ENCODE measurements around the gene PAMR1.
A peak's percentile ranks its signal among the peaks of the same experiment; 100 is the strongest.

PAMR1 gene

GRCh38 chr11:35496416-35496815 is 29.0 kb downstream of the PAMR1 start:
- no peak for DNase-seq (ENCODE audit: low read depth in 2 of 2)

- DNase-seq (ENCODE audit: low read depth in 2 of 2) = no peak
These were observed 30.4 kb downstream of the PAMR1 start for GRCh38 chr11:35494957-35495490.

- no peak for DNase-seq (ENCODE audit: low read depth in 2 of 2)
These were observed 34.1 kb downstream of the PAMR1 start for GRCh38 chr11:35491231-35491871.

GRCh38 chr11:35488117-35488516 is 37.3 kb downstream of the PAMR1 start:
- no peak for DNase-seq (ENCODE audit: low read depth in 2 of 2)

DNA sequence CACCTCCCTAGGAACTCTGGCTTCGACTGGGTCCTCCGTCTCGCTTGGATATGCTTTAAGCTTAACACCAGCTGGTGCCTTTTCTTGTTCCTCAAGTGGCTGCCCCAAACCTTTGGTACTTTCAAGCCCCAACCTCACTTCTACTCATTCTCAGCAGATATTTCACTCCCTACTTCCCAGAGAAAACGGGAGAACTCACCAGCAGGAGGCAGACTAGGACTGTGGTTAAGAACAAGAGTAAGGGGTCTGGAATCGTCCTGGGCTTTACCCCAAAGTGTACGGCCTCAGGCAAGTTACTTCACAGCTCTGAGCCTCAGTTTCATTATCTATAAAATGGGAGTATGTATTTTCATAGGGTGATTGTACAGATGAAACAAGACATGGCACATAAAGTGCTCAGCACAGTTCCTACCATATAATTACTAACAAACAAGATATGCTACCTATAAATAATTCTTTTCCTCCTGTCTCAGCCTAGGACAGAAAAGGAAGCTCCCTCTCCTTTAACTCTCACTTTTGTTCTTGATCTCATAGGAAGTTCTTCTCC is 37.8 kb downstream of the PAMR1 start:
- DNase-seq (ENCODE audit: low read depth in 2 of 2) = no peak

- DNase-seq (ENCODE audit: low read depth in 2 of 2) = no peak
These were observed 38.5 kb downstream of the PAMR1 start for GRCh38 chr11:35486934-35487333.

DNA sequence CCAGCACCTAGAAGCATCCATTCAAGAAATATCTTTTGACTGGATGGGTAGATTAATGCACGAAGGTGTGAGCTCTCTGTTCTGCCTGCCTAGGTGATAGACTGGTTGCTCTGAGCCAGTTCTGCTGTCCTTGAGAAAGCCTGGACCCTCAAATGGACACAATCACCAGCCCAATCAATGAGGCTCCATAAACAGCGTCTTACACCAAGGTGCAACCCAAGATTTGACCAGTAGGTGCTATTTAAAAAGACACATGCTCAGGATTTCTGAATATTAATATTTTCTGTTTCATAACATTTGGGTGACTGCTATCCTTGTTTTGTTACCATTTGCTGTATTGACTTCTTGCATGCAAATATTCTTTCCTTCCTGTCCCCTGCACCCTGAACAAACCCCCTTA is 39.0 kb downstream of the PAMR1 start:
- DNase-seq (ENCODE audit: low read depth in 2 of 2) = no peak

DNA sequence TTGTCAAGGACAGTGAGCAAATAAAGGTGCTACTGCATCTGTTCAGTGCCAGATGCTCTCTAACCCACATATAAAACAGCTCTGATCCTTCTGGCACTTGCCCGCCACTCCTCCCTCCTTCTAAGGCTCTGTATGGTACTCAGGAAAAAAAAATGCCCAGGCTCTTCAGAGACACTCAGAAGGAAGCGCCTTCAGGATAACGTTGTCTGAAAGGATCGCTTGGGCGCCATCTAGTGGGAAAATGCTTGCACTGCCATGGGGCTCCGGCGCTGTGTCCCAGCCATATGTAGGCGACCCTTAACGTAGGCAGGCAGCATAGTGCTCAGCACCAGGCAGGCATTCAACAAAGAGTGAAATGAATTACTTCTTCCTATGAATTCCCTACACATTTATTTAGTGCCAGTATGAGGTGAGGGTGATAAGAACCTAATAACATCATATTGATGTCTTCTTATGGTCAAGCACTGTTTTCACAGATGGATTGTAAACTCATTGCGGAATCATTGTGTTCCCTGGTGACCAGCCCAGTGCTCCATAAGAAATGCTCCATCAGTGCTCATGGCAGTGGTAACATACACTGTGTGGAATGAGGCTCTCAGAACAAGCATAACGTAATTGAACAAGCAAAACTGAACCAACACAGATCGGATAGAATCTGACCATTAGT is 39.6 kb downstream of the PAMR1 start:
- peak; percentile 69 to 72 for DNase-seq (ENCODE audit: low read depth in 2 of 2)

DNA sequence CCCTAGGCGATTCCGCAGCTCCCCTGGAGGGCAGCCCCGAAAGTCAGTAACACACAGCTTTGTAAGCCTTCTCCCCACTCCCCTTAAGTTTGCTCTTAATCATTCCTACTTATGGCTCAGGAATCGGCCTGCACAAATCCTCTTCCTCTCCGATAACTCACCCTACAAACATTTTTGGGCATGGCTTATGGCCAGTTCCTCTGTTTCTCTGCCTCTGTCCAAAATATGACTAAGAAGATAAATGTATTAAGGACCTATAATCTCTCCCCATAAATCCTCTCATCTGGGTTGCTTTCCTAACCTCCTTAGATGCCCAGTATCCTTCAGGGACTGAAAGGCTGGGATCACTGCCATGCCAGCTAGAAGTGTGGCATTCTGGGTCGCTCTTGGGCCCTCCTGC is 41.0 kb downstream of the PAMR1 start:
- DNase-seq (ENCODE audit: low read depth in 2 of 2) = no peak

DNA sequence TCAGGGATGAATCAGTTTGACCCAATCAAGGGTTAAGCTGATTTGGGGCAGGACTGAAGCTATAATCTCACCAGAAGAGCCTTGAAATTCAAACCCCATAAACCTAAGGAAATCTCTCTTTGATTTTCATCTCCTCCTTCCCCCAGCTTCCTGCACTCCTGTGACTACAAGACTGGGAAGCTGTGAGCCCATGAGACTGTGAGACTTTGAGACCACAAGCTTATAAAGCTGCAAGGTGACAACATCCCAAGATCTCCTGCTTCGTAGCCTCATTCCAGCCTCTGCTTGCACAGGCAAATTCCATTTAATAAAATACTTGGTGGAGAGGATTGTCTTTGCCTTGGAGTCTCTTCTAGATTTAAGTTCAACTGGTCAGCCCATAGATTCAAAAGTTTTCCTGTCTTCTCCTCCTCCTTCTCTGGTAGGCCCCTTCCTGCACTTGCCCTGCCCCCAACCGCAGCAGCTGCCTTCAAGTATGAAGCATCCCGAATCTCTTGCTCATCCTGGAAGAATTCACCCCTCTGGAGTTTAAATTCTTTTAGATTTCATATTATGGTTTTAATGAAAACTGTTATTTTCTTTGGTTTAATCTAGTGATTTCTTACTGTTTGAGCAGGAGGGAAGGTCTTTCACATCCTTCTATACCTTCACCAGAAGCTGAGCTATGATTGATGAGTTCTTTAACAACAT is 42.1 kb downstream of the PAMR1 start:
- DNase-seq (ENCODE audit: low read depth in 2 of 2) = no peak

DNA sequence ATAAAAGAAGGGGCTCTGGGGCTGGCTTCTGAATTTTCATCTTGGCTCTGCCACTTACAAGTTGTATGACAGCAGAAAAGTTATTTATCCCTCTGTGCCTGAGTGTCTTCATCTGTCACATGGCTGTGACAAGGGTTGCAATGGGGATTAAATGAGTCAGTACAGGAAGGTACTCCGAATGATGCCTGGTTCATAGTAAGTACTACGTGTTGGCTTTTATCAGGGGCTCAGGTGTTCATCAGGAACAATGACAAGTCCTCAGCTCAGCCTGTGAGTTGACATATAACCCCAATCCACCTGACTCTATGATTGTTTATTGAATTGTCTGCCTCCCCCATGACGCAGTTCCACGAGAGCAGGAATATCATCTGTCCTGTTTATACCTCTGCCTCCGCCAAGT is 45.7 kb downstream of the PAMR1 start:
- DNase-seq (ENCODE audit: low read depth in 2 of 2) = no peak

DNA sequence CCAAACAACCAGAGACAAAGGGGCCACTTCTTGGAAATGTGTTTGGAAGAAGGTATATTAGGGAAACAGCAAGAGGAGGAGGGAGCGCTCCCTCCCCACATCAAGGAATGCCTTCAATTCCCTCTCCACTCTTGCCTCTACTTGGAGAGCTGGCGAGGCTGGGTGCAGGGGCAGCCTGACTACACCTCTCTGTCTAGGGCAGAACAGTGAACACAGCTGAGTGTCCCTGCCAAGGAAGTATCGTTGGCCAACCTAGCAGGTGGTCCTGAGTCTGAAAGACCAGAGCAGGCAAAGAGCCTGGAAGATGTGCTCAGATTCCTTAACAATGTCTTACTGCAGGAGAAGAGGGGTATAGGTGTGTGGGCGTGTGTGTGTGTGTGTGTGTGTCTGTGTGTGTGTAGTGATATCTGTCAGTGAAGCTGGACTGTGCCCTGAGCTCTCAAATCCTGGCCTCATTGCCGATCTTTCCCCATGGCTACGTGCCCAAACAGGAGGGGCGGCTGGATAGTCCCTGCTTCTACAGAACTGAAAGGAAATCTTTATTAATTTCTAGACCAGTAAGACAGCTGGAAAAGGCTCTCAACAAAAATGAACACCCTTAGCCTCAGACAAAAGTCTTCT is 46.8 kb downstream of the PAMR1 start:
- DNase-seq (ENCODE audit: low read depth in 2 of 2) = no peak

- DNase-seq (ENCODE audit: low read depth in 2 of 2) = no peak
These were observed 47.5 kb downstream of the PAMR1 start for GRCh38 chr11:35477901-35478300.

DNA sequence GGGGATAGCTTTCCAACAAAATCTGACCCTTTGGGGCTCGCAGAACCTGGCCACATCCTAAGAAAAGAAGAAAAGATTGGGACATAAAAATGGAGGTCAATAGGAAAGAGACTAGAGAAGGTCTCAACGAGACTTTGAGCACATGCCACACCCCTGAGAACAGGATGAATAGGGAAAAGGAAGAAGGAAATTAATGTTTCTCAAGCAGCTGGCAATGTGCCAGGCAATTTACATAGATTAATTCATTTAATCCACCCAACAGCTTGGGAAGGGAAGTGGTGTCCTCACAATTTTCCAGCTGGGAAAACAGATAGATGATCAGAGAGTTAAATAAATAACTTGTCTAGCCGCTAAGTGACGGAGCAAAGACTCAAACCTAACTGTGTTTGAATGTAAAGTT is 50.7 kb downstream of the PAMR1 start:
- no peak for DNase-seq (ENCODE audit: low read depth in 2 of 2)

GRCh38 chr11:35473795-35474374 is 51.5 kb downstream of the PAMR1 start:
- DNase-seq (ENCODE audit: low read depth in 2 of 2) = no peak

DNA sequence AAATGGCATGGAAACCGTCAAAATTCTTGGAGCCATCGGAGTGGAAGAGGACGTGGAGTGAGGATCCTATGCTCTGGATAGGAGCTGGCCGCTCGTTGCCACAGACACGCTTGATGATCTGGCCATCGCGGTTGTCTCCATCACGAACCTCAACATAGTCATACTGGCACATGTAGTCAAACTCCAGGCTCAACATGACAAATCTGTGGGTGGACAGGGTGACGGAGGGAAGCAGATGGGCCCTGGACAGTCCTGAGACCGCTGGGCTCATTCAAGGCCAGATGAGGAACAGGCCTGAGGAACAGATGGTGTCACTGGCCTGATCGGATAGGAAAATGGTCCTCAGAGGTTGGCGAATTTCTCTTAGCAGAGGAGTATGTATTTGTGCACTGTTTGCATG is 54.8 kb downstream of the PAMR1 start:
- DNase-seq (ENCODE audit: low read depth in 2 of 2) = no peak

DNA sequence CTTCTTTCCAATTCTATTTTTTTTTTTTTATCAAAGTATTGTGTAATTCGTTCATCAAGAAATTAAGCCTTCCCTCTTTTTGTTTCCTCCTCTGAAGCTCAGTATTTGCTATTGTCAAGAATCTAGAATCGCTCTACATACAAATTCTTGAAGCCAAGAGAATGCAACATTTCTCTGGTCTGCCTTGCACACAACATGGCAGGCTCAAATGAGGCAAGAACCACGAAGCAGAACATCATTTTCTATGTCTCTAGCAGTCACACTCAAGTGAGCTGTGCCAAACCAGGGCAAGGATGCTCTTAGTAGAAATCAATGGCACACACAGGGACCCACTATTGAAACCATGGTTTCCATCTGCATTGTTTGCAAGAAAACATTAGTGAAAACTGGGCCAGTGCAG is 59.4 kb downstream of the PAMR1 start:
- DNase-seq (ENCODE audit: low read depth in 2 of 2) = no peak

GRCh38 chr11:35464308-35464707 is 61.1 kb downstream of the PAMR1 start:
- DNase-seq (ENCODE audit: low read depth in 2 of 2) = no peak

GRCh38 chr11:35463331-35463751 is 62.1 kb downstream of the PAMR1 start:
- no peak for DNase-seq (ENCODE audit: low read depth in 2 of 2)

DNA sequence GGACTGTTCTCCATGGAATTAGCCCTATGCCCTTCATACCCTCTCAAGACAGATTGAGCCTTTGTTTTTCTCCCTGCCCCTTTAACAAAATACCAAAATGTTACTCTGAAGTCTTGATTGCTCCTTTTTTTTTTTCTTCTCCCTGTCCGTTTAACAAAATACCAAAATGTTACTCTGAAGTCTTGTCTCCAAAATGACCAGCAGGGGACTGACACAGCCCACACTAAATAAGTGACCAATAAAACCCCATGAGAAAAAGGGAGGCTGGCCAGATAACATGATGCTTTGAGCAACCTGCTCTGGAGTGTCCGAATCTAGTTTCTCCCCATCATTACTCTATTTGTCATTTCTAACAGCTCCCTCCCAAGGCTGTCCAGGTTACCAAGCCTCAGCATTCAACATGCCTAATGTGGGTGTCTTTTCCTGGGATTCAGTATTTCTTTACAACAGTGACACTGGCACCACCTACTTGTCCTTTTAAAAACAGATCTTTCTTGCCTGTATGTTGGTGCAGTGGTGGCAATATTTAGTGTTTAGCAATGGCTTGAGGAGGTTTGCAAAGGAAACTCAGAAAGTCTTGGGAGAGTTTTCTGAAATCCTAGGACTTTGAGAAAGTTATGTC is 63.4 kb downstream of the PAMR1 start:
- no peak for DNase-seq (ENCODE audit: low read depth in 2 of 2)

GRCh38 chr11:35459489-35459888 is 65.9 kb downstream of the PAMR1 start:
- no peak for DNase-seq (ENCODE audit: low read depth in 2 of 2)
